Caki2 (cell line): ENCODE data around the gene LRCOL1. TPM values are rescaled to one million over a fixed set of nuclear protein-coding genes. Genes with fewer than 3 reads are reported as not detected.
A peak's percentile ranks its signal among the peaks of the same experiment; 100 is the strongest.
"Not testable (repeated sequence)": the region's sequence is repeated elsewhere in the genome, so short reads cannot be mapped to it uniquely, and the experiment has no call there.

Source experiments
- DNase-seq: peaks from one replicate; pipeline ENCODE4 v3.0.0-alpha.2; 2015; ENCODE audit warnings: low read depth
- in situ Hi-C: cut with HindIII; loops from 2 replicates; pipeline ENCODE4 v1.10.0; 2016; ENCODE audit warnings: low sequenced_read_pairs, low pct_unique_long_range_greater_than_20kb, mixed read lengths
- total RNA-seq: library from RNA; depleted of rRNA; stranded (reverse); fragments of >200 nt; shearing (Covaris generic); gene quantifications from 2 replicates; pipeline ENCODE4 v1.2.3, GENCODE V29; 2014; ENCODE audit warnings: low replicate concordance

Gene LRCOL1
- total RNA-seq, 1 experiment from 2014 or later = not detected

- no peak for DNase-seq
- in situ Hi-C loops = no loop called here
Observed at GRCh38 chr12:132606466-132606865, 3.9 kb downstream of the LRCOL1 start.

- DNase-seq = no peak
- in situ Hi-C loops = no loop called here
Observed at GRCh38 chr12:132605892-132606291, 4.5 kb downstream of the LRCOL1 start.

GRCh38 chr12:132604668-132605441 lies 5.5 kb downstream of the LRCOL1 start:
- in situ Hi-C loops = no loop called here

GRCh38 chr12:132604151-132604618 lies 6.2 kb downstream of the LRCOL1 start:
- in situ Hi-C loops = no loop called here
- DNase-seq = no peak

More at GRCh38 chr12:132604668-132605441, 5.5 kb downstream of the LRCOL1 start:
- DNase-seq = no peak

DNA sequence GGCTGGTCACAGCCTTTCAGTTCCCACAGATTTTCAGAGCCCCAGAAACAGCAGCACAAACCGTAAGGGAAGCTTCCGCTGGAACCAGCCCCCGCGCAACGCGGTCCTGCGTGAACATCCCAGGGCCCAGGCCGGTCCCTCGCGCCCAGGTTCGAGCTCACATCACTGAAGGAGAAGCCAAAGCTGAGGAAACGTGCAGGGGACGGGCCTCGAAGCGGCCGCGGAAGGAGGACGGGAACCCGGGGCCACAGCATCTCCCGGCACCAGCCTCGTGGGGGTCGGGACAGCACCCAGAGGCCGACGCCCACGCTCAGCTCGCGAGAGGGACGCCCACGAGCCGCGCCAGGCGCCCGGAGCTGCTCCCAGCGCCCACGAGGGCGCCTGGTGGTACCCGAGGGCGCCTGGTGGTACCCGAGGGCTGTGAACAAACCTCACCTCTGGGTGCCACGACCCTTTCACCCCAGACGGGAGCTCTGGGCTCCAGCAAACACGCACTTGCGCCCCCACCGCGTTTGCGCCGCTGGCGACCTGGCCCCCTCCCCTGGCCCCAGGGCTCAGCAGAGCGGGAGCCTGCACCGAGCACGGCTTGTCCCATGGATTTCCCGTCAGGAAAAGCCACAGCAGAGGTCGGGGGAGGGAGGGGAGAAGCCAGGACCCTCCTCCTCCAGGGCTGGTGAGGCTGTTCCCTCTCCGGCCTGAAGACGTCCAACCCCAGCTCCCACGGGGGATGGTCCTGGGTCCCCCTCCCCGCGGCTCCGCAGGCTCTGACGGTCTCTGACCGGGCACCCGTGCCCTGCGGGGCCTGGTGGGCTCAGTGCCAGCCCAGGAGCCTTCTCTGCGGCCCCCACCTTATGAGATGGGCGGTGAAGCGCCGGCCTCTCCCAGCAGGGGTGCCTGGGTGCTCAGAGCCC lies 6.9 kb downstream of the LRCOL1 start:
- no peak for DNase-seq
- in situ Hi-C loops = no loop called here

- no peak for DNase-seq
- in situ Hi-C loops = no loop called here
Observed at GRCh38 chr12:132602572-132603239, 7.7 kb downstream of the LRCOL1 start.

DNA sequence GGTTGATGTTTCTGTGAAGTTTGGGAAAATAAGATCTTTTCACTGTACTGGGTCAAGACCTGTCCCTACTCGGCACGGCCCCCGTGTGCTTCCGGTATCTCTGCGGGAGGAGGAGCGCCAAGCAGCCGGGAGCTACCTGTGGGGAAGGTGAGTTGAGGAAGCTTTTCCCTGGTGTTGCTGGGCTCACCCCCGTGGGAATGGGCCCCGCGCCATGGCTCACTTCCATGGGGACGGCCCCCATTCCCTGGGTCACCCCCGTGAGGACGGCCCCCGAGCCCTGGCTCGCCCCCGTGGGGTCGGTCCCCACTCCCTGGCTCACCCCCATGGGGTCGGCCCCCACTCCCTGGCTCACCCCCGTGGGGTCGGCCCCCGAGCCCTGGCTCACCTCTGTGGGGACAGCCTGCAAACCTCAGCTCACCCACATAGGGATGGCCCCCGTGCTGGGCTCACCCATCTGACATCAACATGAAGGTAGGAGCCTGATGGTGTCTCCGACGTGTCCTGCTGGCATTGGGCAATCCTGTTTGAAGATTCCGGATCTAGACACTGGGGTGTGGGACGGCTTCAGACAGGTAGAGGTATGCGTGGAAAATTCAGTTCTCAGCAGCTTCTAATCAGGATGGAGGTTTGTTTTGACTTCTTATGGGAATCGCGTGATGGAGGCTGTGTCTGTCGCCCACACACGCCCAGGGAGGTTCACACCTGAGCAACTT lies 9.1 kb downstream of the LRCOL1 start:
- DNase-seq = no peak
- in situ Hi-C loops = no loop called here

DNA sequence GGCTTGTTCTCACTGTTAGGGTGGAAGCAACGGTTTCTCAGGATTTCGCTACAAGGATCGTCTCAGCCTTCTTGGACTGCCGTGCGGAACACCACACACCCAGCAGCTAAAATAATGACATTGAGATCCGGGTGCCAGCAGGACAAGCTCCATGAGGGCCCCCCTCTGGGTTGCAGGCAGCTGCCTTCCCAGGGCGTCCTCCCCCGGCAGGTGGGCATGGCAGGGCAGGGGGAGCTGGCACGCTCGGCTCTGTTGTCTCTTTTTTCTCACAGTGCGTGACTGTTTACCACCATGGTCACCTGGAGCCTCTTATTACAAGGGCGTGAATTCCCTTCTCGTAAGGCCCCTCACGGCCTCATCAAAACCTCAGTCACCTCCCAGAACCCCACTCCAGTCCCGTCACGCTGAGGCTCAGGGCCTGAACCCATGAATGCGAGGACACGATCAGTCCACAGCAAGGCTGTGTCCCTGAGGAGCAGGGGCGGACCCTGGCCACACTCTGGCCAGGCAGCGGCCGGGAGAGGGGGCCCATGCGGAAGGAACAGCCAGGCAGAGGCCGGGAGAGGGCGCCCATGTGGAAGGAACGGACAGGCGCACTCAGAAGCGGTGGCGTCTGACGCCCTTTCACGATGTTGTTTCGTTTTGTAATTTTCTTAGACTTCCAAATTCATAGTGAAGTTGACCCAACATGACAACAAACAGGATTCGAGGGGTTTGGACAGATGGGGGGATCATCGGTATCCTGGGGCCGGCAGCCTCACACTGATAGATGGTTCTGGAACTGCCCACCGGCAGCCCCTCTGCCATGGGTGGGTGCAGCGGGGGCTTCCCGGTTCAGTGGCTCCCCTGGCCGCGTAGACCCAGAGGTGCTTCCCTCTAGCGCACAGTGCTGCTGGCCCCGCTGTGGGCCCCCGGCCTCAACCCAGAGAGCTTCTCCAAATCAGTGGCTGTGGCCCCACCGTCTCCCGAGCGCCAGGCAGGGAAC lies 10.0 kb downstream of the LRCOL1 start:
- in situ Hi-C loops = no loop called here

DNA sequence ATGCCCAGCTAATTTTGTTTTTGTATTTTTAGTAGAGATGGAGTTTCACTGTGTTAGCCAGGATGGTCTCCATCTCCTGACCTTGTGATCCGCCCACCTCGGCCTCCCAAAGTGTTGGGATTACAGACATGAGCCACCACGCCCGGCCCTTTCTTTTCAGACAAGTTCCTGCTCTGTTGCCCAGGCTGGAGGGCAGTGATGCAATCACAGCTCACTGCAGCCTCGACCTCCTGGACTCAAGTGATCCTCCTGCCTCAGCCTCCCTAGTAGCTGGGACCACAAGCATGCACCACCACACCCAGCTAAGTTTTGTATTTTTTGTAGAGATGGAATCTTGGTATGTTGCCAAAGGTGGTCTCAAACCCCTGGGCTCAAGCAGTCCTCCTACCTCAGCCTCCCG lies 10.9 kb downstream of the LRCOL1 start:
- DNase-seq, in situ Hi-C loops: not testable (repeated sequence)

More for the DNA sequence above, 10.0 kb downstream of the LRCOL1 start:
- DNase-seq = peak; percentile 37

- in situ Hi-C loops = no loop called here
- DNase-seq = peak; percentile 61
Observed at GRCh38 chr12:132597333-132598316, 12.8 kb downstream of the LRCOL1 start.

- in situ Hi-C loops = no loop called here
- peak; percentile 62 for DNase-seq
Observed at GRCh38 chr12:132596016-132596415, 14.4 kb downstream of the LRCOL1 start.

DNA sequence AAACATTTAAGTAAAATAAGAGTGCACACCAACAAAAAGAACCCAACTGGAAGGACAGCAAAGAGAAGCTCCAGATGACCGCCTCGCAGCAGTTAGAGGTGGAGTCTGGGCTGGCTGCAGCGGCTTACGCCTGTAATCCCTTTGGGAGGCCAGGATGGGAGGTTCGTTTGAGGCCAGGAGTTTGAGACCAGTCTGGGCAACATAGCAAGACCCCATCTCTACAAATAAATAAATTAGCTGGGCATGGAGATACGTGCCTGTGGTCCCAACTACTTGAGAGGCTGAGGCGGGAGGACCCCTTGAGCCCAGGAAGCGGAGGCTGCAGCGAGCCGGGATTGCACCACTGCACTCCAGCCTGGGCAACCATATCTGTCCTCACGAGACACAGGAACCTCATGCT lies 15.2 kb downstream of the LRCOL1 start:
- in situ Hi-C loops = no loop called here

DNA sequence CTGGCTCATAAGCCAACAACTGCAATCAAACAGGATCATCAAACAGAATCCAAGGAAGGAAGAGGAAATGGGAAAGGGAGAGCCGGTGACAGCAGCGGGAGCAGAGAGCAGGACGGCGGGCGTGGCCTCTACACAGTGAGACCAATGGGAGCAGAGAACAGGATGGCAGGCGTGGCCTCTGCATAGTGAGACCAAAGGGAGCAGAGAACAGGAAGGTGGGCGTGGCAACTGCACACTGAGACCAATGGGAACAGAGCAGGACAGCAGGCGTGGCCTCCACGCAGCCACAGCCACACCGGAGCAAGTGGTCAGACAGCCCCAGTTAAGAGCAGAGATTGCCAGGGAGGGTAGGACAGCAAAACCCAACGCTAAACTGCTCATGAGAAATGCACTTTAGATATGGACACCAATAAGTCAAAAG lies 16.4 kb downstream of the LRCOL1 start:
- DNase-seq = peak; percentile 94

More for the DNA sequence above, 15.2 kb downstream of the LRCOL1 start:
- no peak for DNase-seq

DNA sequence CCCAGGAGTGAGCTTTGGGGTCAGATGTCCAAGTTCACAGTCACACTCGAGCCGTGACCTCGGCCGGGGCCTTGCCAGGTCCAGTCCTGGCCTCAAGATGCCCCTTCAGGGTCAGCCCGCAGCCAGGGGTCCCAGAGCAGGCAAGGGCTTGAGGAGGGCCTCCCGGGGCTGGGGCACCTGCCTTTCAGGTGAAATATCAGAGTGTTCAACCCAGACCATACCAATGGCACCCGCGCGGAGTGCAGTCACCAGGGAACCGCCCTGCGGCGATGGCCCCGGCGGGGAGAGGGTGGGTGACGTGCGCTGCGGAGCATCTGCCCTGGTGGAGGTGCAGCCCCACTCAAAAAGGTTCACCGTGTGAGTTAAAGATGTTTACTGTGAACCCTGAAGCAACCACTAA lies 16.9 kb downstream of the LRCOL1 start:
- DNase-seq = no peak
- in situ Hi-C loops = no loop called here

More for the DNA sequence above, 16.4 kb downstream of the LRCOL1 start:
- in situ Hi-C loops = no loop called here

DNA sequence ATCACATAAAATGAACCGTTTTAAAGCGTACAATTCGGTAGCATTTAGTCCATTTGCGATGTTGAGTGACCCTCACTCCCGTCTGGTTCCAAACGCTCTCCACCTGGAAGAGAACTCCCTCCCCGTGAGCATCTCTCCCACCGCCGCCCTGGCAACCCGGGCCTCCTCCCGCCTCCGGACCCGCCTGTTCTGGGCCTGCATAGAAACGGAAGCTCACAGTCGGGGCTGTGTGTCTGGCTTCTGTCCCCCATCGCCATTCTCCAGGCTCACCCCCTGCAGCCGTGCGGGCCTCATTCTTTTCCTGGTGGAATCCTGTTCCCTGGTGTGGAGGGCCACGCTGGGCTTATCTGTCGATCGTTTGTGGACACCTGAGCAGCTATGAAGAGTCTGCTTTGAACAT lies 17.3 kb downstream of the LRCOL1 start:
- in situ Hi-C loops = no loop called here
- no peak for DNase-seq
